H1 (cell line): Measurements from ENCODE around the gene ZIC5.

Experiments used
- ASH2L ChIP-seq: fragments of 200-600, 300-600 bp; sonication (generic); IDR thresholded peaks from one replicate; pipeline ENCODE4 v1.7.1; 2017; ENCODE audit warnings: low read length
- EP300 ChIP-seq, 2 experiments: IDR thresholded peaks; 1 replicate in 1 of 2; 2 replicates in 1 of 2; pipeline ENCODE4 v1.6.1; 2011 to 2012; ENCODE audit warnings: low read depth in 2 of 2, low read length in 2 of 2, mild to moderate bottlenecking in 2 of 2, borderline replicate concordance in 1 of 2, inconsistent platforms in 1 of 2, moderate library complexity in 1 of 2
- EZH2 ChIP-seq: fragments of 200-600 bp; sonication (generic); IDR thresholded peaks from 2 replicates; pipeline ENCODE4 v1.7.1; 2012; ENCODE audit warnings: low read depth, mild to moderate bottlenecking, moderate library complexity, low read length, inconsistent platforms; ENCODE audit not compliant: severe bottlenecking
- GTF2F1 ChIP-seq: IDR thresholded peaks from 2 replicates; pipeline ENCODE4 v1.6.1; 2012; ENCODE audit warnings: low read depth, low read length, improper control_type of control experiment, borderline replicate concordance
- MAFK ChIP-seq: IDR thresholded peaks from 2 replicates; pipeline ENCODE4 v1.6.1; 2012; ENCODE audit warnings: low read depth, mild to moderate bottlenecking, improper control_type of control experiment, low read length
- POLR2A ChIP-seq, 2 experiments: IDR thresholded peaks; 1 replicate in 1 of 2; 2 replicates in 1 of 2; pipeline ENCODE4 v1.6.1; 2011; ENCODE audit warnings: low read depth in 2 of 2, low read length in 2 of 2, mild to moderate bottlenecking in 2 of 2; ENCODE audit errors: control extremely low read depth in 1 of 2
- RAD21 ChIP-seq, 2 experiments: IDR thresholded peaks in 1 of 2; conservative IDR thresholded peaks in 1 of 2; 2 replicates each; pipeline ENCODE4 v1.6.1; 2011; ENCODE audit warnings: low read depth in 2 of 2, low read length in 2 of 2, improper control_type of control experiment in 1 of 2, inconsistent platforms in 1 of 2, mild to moderate bottlenecking in 1 of 2, moderate library complexity in 1 of 2
- RBBP5 ChIP-seq: IDR thresholded peaks from 2 replicates; pipeline ENCODE4 v1.7.1; 2012; ENCODE audit warnings: low read depth, mild to moderate bottlenecking, inconsistent platforms, low read length, moderate library complexity, borderline replicate concordance
- SUZ12 ChIP-seq: fragments of 200-600 bp; sonication (generic); IDR thresholded peaks from 2 replicates; pipeline ENCODE4 v1.6.1; 2012; ENCODE audit warnings: mild to moderate bottlenecking, inconsistent platforms, low read length, moderate library complexity, mixed read lengths
- TAF1 ChIP-seq: IDR thresholded peaks from 2 replicates; pipeline ENCODE4 v1.6.1; 2011; ENCODE audit warnings: mild to moderate bottlenecking, low read depth, low read length
- YY1 ChIP-seq: IDR thresholded peaks from 2 replicates; pipeline ENCODE4 v1.6.1; 2011; ENCODE audit warnings: low read depth, mild to moderate bottlenecking, low read length
- TF ChIP-seq, protein P1 (sequence below), 3 experiments: IDR thresholded peaks; 1 replicate in 2 of 3; 2 replicates in 1 of 3; pipeline versions ENCODE4 v1.5.1 to v1.6.1; 2011; ENCODE audit warnings: low read length in 3 of 3, mild to moderate bottlenecking in 3 of 3, inconsistent platforms in 2 of 3, low read depth in 1 of 3, moderate library complexity in 1 of 3; ENCODE audit not compliant: insufficient read depth in 1 of 3; ENCODE audit errors: control extremely low read depth in 1 of 3
- TF ChIP-seq, protein P2 (sequence below): IDR thresholded peaks from 2 replicates; pipeline ENCODE4 v1.6.1; 2011; ENCODE audit warnings: low read length, improper control_type of control experiment

DNA sequence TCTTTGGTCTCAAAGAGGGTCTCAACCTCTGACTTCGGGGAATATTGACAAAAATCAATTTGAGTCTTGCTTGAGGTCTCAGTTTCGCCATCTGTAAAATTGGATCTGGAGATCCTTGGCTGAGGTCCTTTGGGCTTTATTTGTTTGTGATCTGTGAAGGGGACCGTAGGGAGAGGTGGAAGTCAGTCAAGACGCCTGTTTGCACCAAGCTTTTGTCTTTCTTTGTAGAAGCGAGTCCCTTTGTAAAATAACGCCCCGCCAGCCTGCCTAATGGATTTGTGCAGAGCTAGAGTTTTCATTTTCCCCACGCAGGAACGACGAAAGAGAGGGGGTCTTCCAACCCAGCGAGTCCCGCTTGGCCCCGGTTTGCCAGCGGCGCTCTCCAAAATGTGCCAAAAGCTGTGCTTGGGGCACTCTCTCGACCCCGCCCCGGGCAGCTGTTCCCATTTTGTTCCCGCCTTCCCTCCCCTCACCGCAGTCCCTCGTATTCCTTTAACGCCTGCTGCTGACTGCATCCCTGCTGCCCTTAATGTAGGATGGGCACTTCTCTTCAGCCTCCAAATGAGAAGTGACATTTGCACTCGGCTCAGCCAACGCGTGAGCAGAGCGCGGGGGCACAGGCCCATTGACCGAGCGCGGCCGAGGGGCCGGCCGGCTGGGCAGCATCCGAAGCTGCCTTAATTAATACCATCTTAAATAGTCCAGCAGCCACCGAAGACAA is 13.0 kb downstream of the ZIC5 start:
- TF ChIP-seq TAF1 (no peak), GTF2F1 (no peak), RAD21 (IDR thresholded peaks at IDR 0.05 in 1 of 2, conservative IDR thresholded peaks at IDR 0.05 in 1 of 2; ENCODE audit: low read depth in 2 of 2, low read length in 2 of 2) (peak in 1 of 2 experiments; percentile 13; a peak in 1 of 4 replicates), POLR2A (IDR thresholded peaks at IDR 0.05; ENCODE audit: control extremely low read depth in 1 of 2, low read depth in 2 of 2, low read length in 2 of 2) (no peak), SUZ12 (no peak; the same call in 1 of the 2 replicates), EZH2 (peak; percentile 49), MAFK (no peak), EP300 (IDR thresholded peaks at IDR 0.05; ENCODE audit: borderline replicate concordance in 1 of 2, low read depth in 2 of 2, low read length in 2 of 2) (no peak), RBBP5 (no peak), YY1 (peak; percentile 57; the same call in 1 of the 2 replicates), ASH2L (peak; percentile 52)
- TF ChIP-seq, protein P1, sequence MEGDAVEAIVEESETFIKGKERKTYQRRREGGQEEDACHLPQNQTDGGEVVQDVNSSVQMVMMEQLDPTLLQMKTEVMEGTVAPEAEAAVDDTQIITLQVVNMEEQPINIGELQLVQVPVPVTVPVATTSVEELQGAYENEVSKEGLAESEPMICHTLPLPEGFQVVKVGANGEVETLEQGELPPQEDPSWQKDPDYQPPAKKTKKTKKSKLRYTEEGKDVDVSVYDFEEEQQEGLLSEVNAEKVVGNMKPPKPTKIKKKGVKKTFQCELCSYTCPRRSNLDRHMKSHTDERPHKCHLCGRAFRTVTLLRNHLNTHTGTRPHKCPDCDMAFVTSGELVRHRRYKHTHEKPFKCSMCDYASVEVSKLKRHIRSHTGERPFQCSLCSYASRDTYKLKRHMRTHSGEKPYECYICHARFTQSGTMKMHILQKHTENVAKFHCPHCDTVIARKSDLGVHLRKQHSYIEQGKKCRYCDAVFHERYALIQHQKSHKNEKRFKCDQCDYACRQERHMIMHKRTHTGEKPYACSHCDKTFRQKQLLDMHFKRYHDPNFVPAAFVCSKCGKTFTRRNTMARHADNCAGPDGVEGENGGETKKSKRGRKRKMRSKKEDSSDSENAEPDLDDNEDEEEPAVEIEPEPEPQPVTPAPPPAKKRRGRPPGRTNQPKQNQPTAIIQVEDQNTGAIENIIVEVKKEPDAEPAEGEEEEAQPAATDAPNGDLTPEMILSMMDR (IDR thresholded peaks at IDR 0.05; ENCODE audit: control extremely low read depth in 1 of 3, insufficient read depth in 1 of 3, low read depth in 1 of 3, low read length in 3 of 3) = no peak
- TF ChIP-seq, protein P2, sequence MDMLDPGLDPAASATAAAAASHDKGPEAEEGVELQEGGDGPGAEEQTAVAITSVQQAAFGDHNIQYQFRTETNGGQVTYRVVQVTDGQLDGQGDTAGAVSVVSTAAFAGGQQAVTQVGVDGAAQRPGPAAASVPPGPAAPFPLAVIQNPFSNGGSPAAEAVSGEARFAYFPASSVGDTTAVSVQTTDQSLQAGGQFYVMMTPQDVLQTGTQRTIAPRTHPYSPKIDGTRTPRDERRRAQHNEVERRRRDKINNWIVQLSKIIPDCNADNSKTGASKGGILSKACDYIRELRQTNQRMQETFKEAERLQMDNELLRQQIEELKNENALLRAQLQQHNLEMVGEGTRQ = no peak
